HEK293T (cell line): Measurements from ENCODE around the gene NSUN2.

ENCODE experiments used
- CTCF ChIA-PET: fragments of 350-600 bp; formaldehyde crosslinking; extraction: SDS; loops from one replicate; lab custom pipeline; 2021; ENCODE audit warnings: antibody characterized with exemption, inconsistent platforms; lab: Yijun Ruan, JAX
- POLR2A ChIA-PET: fragments of 350-600 bp; formaldehyde crosslinking; extraction: SDS; loops from one replicate; lab custom pipeline; 2020; ENCODE audit warnings: antibody characterized with exemption, inconsistent platforms; lab: Yijun Ruan, JAX
- DNase-seq: peaks from one replicate; pipeline ENCODE4 v3.0.0; 2012; ENCODE audit warnings: mixed read lengths; ENCODE audit errors: extremely low spot score
- ARNT ChIP-seq: fragments of 450-650 bp; IDR thresholded peaks from 2 replicates; pipeline ENCODE4 v1.6.1; 2017; ENCODE audit warnings: mild to moderate bottlenecking
- BHLHE40 ChIP-seq: fragments of 450-650 bp; IDR thresholded peaks from 2 replicates; pipeline ENCODE4 v1.6.1; 2016; ENCODE audit warnings: mild to moderate bottlenecking, moderate library complexity, borderline replicate concordance
- CTBP1 ChIP-seq: fragments of 450-650 bp; IDR thresholded peaks from 2 replicates; pipeline ENCODE4 v1.6.1; 2016; ENCODE audit warnings: borderline replicate concordance
- ELF4 ChIP-seq: fragments of 450-650 bp; IDR thresholded peaks from 2 replicates; pipeline ENCODE4 v1.6.1; 2017; ENCODE audit warnings: antibody characterized with exemption
- FOXA1 ChIP-seq: fragments of 450-650 bp; IDR thresholded peaks from 2 replicates; pipeline ENCODE4 v1.6.1; 2016; ENCODE audit warnings: mild to moderate bottlenecking
- FOXK2 ChIP-seq: fragments of 450-650 bp; IDR thresholded peaks from 2 replicates; pipeline ENCODE4 v1.6.1; 2016; ENCODE audit warnings: mild to moderate bottlenecking
- FOXM1 ChIP-seq: fragments of 450-650 bp; IDR thresholded peaks from 2 replicates; pipeline ENCODE4 v1.6.1; 2017; ENCODE audit warnings: mild to moderate bottlenecking, borderline replicate concordance
- HDGF ChIP-seq: fragments of 450-650 bp; IDR thresholded peaks from 2 replicates; pipeline ENCODE4 v1.6.1; 2017; ENCODE audit warnings: antibody characterized with exemption, borderline replicate concordance
- L3MBTL2 ChIP-seq: fragments of 450-650 bp; conservative IDR thresholded peaks from 2 replicates; pipeline ENCODE4 v1.6.1; 2016; ENCODE audit warnings: mild to moderate bottlenecking
- LEF1 ChIP-seq: fragments of 450-650 bp; IDR thresholded peaks from 2 replicates; pipeline ENCODE4 v1.6.1; 2017; ENCODE audit warnings: mild to moderate bottlenecking, borderline replicate concordance
- NFRKB ChIP-seq: fragments of 450-650 bp; IDR thresholded peaks from 2 replicates; pipeline ENCODE4 v1.6.1; 2016; ENCODE audit warnings: mild to moderate bottlenecking, moderate library complexity
- PKNOX1 ChIP-seq: fragments of 450-650 bp; IDR thresholded peaks from 2 replicates; pipeline ENCODE4 v1.6.1; 2016
- SP1 ChIP-seq: fragments of 450-650 bp; IDR thresholded peaks from 2 replicates; pipeline ENCODE4 v1.6.1; 2017
- SUZ12 ChIP-seq: fragments of 450-650 bp; IDR thresholded peaks from 2 replicates; pipeline ENCODE4 v1.6.1; 2016; ENCODE audit warnings: mild to moderate bottlenecking
- TARDBP ChIP-seq: fragments of 450-650 bp; IDR thresholded peaks from 2 replicates; pipeline ENCODE4 v1.6.1; 2016
- ZNF384 ChIP-seq: fragments of 450-650 bp; IDR thresholded peaks from 2 replicates; pipeline ENCODE4 v1.6.1; 2016

The NSUN2 gene

DNA sequence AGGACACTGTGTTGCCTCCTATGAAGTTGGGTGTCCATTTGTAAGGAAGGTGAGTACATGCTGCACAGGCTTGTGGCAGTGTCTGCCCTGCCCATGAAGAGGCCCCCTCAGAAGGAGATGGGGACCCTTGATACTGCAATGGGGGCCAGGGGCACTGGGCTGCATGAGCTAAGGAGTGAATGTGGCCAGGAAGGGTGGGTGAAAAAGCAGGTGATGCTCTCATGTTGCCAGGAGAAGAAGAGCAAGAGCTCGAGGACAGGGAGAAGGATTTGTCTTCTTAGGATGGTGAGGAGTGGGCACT, 76.1 kb downstream of the NSUN2 start:
- DNase-seq: no peak
- TF ChIP-seq HDGF (no peak), L3MBTL2 (no peak), PKNOX1 (no peak), TARDBP (no peak), CTBP1 (no peak), NFRKB (no peak), ELF4 (no peak), LEF1 (no peak), ARNT (no peak), SP1 (no peak), SUZ12 (no peak), FOXA1 (no peak), ZNF384 (no peak), BHLHE40 (no peak)
- CTCF ChIA-PET: no interaction called here
- POLR2A ChIA-PET: no interaction called here

DNA sequence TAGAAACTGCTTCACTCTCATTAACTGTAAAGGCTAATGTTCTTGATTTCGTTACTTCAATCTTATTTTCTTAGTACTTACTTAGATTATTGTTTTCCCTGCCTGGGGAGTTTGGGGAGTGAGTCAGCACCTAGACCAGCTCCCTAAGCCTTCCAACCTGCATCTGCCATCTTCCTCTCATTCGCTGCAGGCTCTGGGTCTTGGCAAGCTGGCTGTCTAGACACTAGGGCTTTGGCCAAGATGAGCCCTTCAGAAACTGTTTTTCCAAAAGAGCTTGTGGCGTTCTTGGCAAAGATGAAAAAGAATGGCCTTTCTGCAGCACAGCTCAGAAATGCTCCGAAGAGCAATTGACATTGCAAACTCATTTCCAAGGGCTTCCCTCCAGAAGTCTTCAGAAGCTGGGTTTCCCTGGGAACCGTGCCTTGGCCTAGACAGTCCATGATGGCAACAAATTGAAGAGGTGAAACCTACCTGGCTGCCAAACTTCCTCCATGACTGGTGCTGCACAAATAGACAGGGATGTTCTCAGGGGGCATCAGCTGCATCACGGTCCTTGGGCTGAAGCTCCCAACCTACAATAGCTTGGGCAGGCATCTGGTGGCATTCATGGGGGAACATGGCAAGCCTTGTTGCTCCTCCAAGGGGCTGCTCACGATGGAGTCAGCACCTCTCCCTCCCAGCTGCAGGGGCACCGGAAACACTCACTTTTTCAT, 76.6 kb downstream of the NSUN2 start:
- POLR2A ChIA-PET: no interaction called here
- CTCF ChIA-PET: no interaction called here
- DNase-seq: no peak
- TF ChIP-seq L3MBTL2: no peak
- no peak for TF ChIP-seq SUZ12
- no peak for TF ChIP-seq FOXM1
- no peak for TF ChIP-seq HDGF
- no peak for TF ChIP-seq PKNOX1
- TF ChIP-seq LEF1: no peak
- TF ChIP-seq ZNF384: no peak
- no peak for TF ChIP-seq NFRKB
- no peak for TF ChIP-seq CTBP1
- TF ChIP-seq FOXK2: no peak
- TF ChIP-seq SP1: no peak
- no peak for TF ChIP-seq ARNT
- no peak for TF ChIP-seq BHLHE40
- TF ChIP-seq ELF4: no peak
- TF ChIP-seq TARDBP: no peak
- no peak for TF ChIP-seq FOXA1

- DNase-seq: no peak
- TF ChIP-seq ELF4 (no peak), ZNF384 (no peak), ARNT (no peak), BHLHE40 (no peak), FOXA1 (no peak), FOXK2 (no peak), NFRKB (no peak), TARDBP (no peak), CTBP1 (no peak)
- ChIA-PET POLR2A (no interaction called here), CTCF (no interaction called here)
Observed at GRCh38 chr5:6554812-6555211, 78.0 kb downstream of the NSUN2 start.

DNA sequence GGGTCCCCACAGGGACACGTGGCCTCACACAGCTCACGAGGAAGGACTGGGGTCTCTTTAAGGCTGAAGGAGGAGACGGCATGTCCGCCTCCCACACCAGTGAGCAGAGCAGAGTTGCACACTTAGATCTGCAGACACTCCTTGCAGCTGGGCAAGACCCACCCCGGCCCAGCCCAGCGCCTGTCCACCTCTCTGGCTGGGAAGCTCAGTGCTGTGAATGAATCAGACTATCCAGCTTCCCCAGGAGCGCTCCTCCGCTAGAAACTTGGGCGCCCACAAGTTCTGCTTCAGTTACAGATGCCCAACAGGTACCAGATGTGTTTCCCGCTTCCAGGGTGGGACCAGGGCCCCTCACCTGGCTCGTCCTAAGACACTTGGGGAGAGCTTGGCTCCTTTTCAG, 78.9 kb downstream of the NSUN2 start:
- POLR2A ChIA-PET: no interaction called here
- CTCF ChIA-PET: no interaction called here
- TF ChIP-seq FOXK2 (no peak), L3MBTL2 (no peak), CTBP1 (no peak), HDGF (no peak), BHLHE40 (no peak), TARDBP (no peak), FOXA1 (no peak)
- no peak for DNase-seq

DNA sequence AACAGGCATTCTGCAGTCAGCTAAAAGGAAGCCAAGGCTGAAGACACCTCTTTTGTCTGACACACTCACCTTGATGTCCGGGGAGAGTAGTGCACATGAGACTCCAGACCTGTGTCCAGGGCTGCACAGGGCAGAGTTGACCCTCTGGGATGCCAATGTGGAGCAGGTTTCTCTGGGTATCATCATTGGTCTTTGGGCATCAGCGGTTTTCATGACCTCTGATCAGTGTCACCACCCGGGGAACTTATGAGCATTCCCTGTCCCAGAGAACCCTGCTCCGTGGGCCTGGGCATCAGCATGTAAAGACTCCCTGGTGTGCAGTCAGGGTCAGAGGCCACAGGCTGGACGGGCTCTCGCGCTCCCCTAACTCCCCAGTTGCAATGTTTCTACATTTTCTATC, 80.2 kb downstream of the NSUN2 start:
- TF ChIP-seq FOXA1: no peak
- TF ChIP-seq FOXM1: no peak
- TF ChIP-seq HDGF: no peak
- no peak for TF ChIP-seq BHLHE40
- no peak for TF ChIP-seq FOXK2
- no peak for TF ChIP-seq ARNT
- TF ChIP-seq NFRKB: no peak
- no peak for TF ChIP-seq SP1
- TF ChIP-seq TARDBP: no peak
- no peak for TF ChIP-seq L3MBTL2
- TF ChIP-seq PKNOX1: no peak
- TF ChIP-seq CTBP1: no peak
- TF ChIP-seq SUZ12: no peak
- TF ChIP-seq ZNF384: no peak
- no peak for TF ChIP-seq ELF4
- no peak for TF ChIP-seq LEF1
- DNase-seq: no peak
- ChIA-PET CTCF (no interaction called here), POLR2A (no interaction called here)

DNA sequence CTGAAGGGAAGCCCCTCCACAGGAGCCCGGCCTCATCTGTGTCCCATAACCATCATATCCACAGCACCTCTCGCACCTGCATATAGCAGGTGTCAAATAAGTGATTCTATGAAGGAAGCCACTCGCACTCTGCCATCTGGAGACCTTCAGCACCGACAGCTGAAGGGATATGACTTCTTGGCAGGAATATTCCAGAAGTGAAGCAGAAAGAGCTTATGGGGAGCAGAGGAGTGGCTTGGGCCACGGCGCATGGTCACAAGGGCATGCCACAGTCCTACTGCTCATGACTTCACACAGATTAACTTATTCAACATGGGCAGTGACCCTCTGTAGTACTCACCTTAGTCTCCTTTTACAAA, 80.9 kb downstream of the NSUN2 start:
- ChIA-PET POLR2A (no interaction called here), CTCF (no interaction called here)
- no peak for TF ChIP-seq ELF4
- no peak for TF ChIP-seq SUZ12
- no peak for TF ChIP-seq FOXK2
- TF ChIP-seq FOXM1: no peak
- no peak for TF ChIP-seq CTBP1
- no peak for TF ChIP-seq PKNOX1
- no peak for TF ChIP-seq TARDBP
- TF ChIP-seq FOXA1: no peak
- no peak for TF ChIP-seq BHLHE40
- TF ChIP-seq ARNT: no peak
- no peak for TF ChIP-seq HDGF
- no peak for TF ChIP-seq SP1
- no peak for TF ChIP-seq NFRKB
- TF ChIP-seq ZNF384: no peak
- no peak for TF ChIP-seq LEF1
- TF ChIP-seq L3MBTL2: no peak
- DNase-seq: no peak
